Peyer's patch (tissue), 4 donors: ENCODE measurements around the gene SCYL1. TPM values are rescaled to one million over a fixed set of nuclear protein-coding genes. Genes with fewer than 3 reads are reported as not detected.
A peak's percentile ranks its signal among the peaks of the same experiment; 100 is the strongest.

ENCODE experiments used
- DNase-seq, 3 donors: peaks; one replicate each; pipeline ENCODE4 v3.0.0-alpha.2; 2017 to 2019
- H3K27ac ChIP-seq, 4 donors: fragments of 200-600 bp; sonication (generic); one replicate each; pipeline ENCODE4 v1.5.1; 2016 to 2019
- H3K27me3 ChIP-seq, 2 donors: fragments of 200-600 bp; sonication (generic); one replicate each; pipeline ENCODE4 v1.5.1; 2019
- H3K36me3 ChIP-seq, 3 donors: fragments of 200-600 bp; sonication (generic); one replicate each; pipeline ENCODE4 v1.5.1; 2016 to 2019
- H3K4me1 ChIP-seq, 4 donors: fragments of 200-600 bp; sonication (generic); one replicate each; pipeline ENCODE4 v1.5.1; 2016 to 2019
- H3K4me3 ChIP-seq, 4 donors: fragments of 200-600 bp; sonication (generic); 1 replicate in 3 of 4; 2 replicates in 1 of 4; pipeline ENCODE4 v1.5.1; 2016 to 2019; ENCODE audit warnings: mild to moderate bottlenecking in 1 of 4
- H3K9me3 ChIP-seq, 4 donors: fragments of 200-600 bp; sonication (generic); one replicate each; pipeline ENCODE4 v1.5.1; 2016 to 2019; ENCODE audit warnings: mild to moderate bottlenecking in 1 of 4
- POLR2A ChIP-seq, 2 donors: fragments of 450-650 bp; IDR thresholded peaks; one replicate each; pipeline ENCODE4 v1.5.1; 2017; ENCODE audit warnings: antibody characterized with exemption in 2 of 2, mild to moderate bottlenecking in 2 of 2, moderate library complexity in 2 of 2
- total RNA-seq, 4 donors: library from RNA; depleted of rRNA; stranded (reverse); fragments of >200 nt; gene quantifications; one replicate each; pipeline ENCODE4 v1.1.0, GENCODE V29; 2016
- TF ChIP-seq, protein P1 (sequence below), 6 experiments: fragments of 450-650 bp in 4 of 6; fragments of 200-600 bp in 2 of 6; sonication (generic) in 1 of 6; IDR thresholded peaks; one replicate each; pipeline ENCODE4 v1.5.1; 2017 to 2019; ENCODE audit warnings: antibody characterized with exemption in 6 of 6, mild to moderate bottlenecking in 3 of 6, moderate library complexity in 1 of 6

SCYL1 gene
- total RNA-seq, 4 donors from 2014 or later, result 73.4 to 88.1 (median 79.0) TPM

DNA sequence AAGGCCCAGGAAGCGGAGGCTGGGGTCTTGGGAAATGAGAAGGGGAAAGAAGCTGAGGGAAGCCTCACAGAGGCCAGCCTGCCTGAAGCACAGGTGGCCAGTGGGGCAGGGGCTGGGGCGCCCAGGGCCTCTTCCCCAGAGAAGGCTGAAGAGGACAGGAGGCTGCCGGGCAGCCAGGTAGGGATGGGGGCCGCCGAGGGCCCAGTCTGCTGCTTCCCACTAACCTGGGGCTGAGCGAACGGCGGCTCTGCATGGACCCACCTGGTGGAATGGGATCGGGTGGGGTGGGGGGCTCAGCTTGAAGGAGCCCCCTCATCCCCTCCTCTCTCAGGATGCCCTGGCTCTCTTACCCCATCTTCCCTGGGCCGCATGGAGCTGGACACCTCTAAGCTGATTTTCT, 58.7 kb downstream of the SCYL1 start:
- TF ChIP-seq, protein P1, sequence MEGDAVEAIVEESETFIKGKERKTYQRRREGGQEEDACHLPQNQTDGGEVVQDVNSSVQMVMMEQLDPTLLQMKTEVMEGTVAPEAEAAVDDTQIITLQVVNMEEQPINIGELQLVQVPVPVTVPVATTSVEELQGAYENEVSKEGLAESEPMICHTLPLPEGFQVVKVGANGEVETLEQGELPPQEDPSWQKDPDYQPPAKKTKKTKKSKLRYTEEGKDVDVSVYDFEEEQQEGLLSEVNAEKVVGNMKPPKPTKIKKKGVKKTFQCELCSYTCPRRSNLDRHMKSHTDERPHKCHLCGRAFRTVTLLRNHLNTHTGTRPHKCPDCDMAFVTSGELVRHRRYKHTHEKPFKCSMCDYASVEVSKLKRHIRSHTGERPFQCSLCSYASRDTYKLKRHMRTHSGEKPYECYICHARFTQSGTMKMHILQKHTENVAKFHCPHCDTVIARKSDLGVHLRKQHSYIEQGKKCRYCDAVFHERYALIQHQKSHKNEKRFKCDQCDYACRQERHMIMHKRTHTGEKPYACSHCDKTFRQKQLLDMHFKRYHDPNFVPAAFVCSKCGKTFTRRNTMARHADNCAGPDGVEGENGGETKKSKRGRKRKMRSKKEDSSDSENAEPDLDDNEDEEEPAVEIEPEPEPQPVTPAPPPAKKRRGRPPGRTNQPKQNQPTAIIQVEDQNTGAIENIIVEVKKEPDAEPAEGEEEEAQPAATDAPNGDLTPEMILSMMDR (IDR thresholded peaks at IDR 0.05), result no peak
- TF ChIP-seq POLR2A (IDR thresholded peaks at IDR 0.05), result no peak
- no peaks in the 10 kb centered on the region for H3K9me3 ChIP-seq
- H3K4me1 ChIP-seq, result peaks cover 0 to 34% (median 18%) of the 10 kb centered on the region in 4 donors
- H3K27ac ChIP-seq, result no peak overlapping the region
- DNase-seq, result no peak
- H3K27me3 ChIP-seq, result no peaks in the 10 kb centered on the region
- no peak overlapping the region for H3K4me3 ChIP-seq
- peaks cover 0 to 42% (median 0%) of the 10 kb centered on the region in 3 donors for H3K36me3 ChIP-seq

- no peak overlapping the region for H3K4me3 ChIP-seq
- H3K27ac ChIP-seq, result no peak overlapping the region
- TF ChIP-seq, protein P1 (IDR thresholded peaks at IDR 0.05), result no peak
- TF ChIP-seq POLR2A (IDR thresholded peaks at IDR 0.05), result no peak
- no peaks in the 10 kb centered on the region for H3K9me3 ChIP-seq
- DNase-seq, result no peak
- peaks cover 0 to 42% (median 0%) of the 10 kb centered on the region in 3 donors for H3K36me3 ChIP-seq
- no peaks in the 10 kb centered on the region for H3K27me3 ChIP-seq
- peaks cover 0 to 32% (median 20%) of the 10 kb centered on the region in 4 donors for H3K4me1 ChIP-seq
These were observed 59.2 kb downstream of the SCYL1 start for GRCh38 chr11:65584106-65584505.

GRCh38 chr11:65584723-65585171, 59.9 kb downstream of the SCYL1 start:
- H3K4me1 ChIP-seq, result peaks cover 0 to 26% (median 20%) of the 10 kb centered on the region in 4 donors
- peaks cover 0 to 40% (median 0%) of the 10 kb centered on the region in 3 donors for H3K36me3 ChIP-seq
- H3K27me3 ChIP-seq, result no peaks in the 10 kb centered on the region
- H3K9me3 ChIP-seq, result no peaks in the 10 kb centered on the region
- DNase-seq, result no peak
- H3K4me3 ChIP-seq, result no peak overlapping the region
- no peak overlapping the region for H3K27ac ChIP-seq
- TF ChIP-seq, protein P1 (IDR thresholded peaks at IDR 0.05), result no peak
- no peak for TF ChIP-seq POLR2A (IDR thresholded peaks at IDR 0.05)

DNA sequence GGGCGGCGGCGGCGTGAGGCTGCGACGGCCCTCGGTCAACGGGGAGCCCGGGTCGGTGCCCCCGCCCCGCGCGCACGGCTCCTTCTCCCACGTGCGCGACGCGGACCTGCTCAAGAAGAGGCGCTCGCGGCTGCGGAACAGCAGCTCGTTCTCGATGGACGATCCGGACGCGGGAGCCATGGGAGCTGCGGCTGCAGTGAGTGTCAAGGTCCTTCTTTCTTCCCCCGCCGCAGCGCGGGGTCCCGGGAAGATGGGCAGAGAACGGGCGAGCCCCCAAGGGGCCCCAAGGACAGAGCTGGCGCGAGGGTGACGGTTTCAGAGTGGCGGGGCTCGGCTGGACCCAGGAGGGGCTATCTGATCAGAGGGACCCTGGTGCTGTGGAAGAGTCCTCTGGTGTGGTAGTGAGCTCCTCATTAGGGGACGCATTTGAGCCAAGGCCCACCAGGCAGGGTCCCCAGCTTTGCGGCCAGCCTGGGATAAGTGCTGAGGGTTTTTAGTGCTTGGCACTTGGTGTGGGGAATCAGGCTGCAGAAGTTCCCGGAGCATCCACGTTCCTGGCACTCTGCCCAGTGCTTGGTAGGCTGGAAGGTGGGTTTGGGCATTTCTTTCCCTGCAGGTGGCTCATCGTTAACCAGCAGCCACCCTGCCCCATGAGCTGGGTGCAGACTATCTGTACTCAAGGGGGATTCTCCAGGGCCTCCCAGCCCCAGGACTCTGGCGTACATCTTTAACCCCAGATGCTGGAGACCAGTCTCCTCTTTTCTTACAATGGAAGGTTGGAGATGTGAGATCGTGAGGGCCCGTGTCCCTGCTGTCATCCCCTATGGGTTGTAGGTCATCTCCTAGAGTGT, 60.7 kb downstream of the SCYL1 start:
- H3K4me3 ChIP-seq, result no peak overlapping the region
- TF ChIP-seq, protein P1 (IDR thresholded peaks at IDR 0.05), result no peak
- TF ChIP-seq POLR2A (IDR thresholded peaks at IDR 0.05), result no peak
- DNase-seq, result no peak
- peaks cover 0 to 40% (median 0%) of the 10 kb centered on the region in 3 donors for H3K36me3 ChIP-seq
- no peaks in the 10 kb centered on the region for H3K27me3 ChIP-seq
- H3K4me1 ChIP-seq, result peaks cover 0 to 22% (median 18%) of the 10 kb centered on the region in 4 donors
- H3K9me3 ChIP-seq, result no peaks in the 10 kb centered on the region
- H3K27ac ChIP-seq, result peak overlapping the region in 1 of 4 donors; percentile 87

- no peaks in the 10 kb centered on the region for H3K27me3 ChIP-seq
- H3K4me1 ChIP-seq, result peaks cover 0 to 22% (median 18%) of the 10 kb centered on the region in 4 donors
- no peak overlapping the region for H3K4me3 ChIP-seq
- H3K9me3 ChIP-seq, result no peaks in the 10 kb centered on the region
- DNase-seq, result no peak
- peaks cover 0 to 35% (median 0%) of the 10 kb centered on the region in 3 donors for H3K36me3 ChIP-seq
- TF ChIP-seq, protein P1 (IDR thresholded peaks at IDR 0.05), result no peak
- TF ChIP-seq POLR2A (IDR thresholded peaks at IDR 0.05), result no peak
- peak overlapping the region in 3 of 4 donors; percentile 3 to 87 (median 77) for H3K27ac ChIP-seq
These were observed 61.4 kb downstream of the SCYL1 start for GRCh38 chr11:65586247-65586630.
